ENCODE measurements around the gene SPIRE2.
A peak's percentile ranks its signal among the peaks of the same experiment; 100 is the strongest.

SPIRE2 gene

DNA sequence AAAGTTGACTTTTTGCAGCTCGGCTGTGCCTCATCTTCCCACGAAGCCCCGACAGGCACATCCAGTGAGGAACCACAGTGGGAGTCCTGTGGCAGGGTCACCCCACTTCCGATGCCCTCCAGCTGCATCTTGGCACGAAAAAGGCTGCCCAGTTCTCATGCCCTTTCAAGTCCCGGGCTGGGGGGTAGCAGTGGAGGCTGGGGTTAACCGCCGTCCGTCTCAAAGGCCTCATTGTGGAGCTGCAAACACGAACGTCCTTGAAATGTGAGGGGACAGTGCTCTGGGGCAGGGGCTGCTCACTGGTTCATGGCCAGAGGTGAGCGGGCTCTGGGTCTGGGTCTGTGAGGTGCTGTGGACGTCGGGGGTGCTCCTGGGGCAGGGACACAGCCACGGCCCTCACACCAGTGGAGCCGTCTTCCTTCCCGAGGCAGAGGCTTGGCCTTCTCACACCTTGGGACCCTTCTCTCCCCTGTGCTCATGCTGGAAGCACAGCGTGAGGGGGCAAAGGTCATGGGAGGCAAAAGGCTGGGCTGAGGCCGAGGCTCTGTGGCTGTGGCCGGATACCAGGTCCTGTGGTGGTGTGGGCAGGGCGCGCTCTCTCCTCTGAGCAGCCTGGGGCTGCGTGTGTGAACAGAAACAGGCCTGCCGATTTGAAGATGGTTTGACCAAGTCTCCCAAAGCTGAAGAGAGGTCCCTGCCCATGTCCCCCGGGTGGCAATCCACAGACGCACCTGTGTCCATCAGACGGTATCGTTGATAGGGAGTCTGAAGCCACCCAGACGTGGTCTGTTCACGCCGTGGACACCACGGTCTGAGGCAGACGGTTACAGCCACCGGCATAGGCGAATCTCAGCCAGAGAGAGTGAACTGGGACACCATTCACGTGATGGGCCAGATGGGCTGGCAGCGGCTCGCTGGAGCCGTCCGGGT lies 87.3 kb downstream of the SPIRE2 start:
- no peak for DNase-seq

DNA sequence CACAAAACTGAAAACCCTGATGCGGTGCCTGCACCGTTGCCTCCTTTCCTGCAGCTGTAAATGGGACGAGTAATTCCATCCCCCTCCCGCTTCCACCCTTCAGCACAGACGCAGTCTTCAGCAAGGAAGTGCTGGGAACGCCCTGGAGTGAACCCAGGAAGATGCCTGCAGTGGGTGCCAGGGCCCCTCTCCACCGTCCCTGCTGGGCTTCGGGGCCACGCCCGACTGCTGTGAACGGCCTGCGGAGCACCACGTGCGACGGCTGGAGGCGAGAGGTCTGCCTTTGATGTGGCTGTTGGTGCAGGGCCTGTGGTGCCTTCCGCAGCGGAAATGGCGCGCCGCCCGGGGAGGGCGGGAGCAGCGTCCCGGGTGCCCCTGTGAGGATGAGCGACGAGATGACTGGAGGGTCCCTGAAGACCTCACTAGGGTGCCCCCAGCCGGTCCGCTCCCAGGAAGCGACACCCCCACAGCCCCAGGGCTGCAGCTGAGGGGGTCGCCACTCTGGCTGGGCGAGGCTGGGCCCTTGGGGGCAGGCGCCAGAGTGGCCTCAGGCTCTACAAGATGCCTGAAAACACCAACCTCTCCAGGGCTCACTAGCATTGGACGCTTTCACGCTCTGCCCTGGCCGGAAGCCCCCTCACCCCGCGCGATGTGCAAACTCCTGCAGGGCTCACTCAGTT lies 89.6 kb downstream of the SPIRE2 start:
- peak; percentile 90 for DNase-seq

DNA sequence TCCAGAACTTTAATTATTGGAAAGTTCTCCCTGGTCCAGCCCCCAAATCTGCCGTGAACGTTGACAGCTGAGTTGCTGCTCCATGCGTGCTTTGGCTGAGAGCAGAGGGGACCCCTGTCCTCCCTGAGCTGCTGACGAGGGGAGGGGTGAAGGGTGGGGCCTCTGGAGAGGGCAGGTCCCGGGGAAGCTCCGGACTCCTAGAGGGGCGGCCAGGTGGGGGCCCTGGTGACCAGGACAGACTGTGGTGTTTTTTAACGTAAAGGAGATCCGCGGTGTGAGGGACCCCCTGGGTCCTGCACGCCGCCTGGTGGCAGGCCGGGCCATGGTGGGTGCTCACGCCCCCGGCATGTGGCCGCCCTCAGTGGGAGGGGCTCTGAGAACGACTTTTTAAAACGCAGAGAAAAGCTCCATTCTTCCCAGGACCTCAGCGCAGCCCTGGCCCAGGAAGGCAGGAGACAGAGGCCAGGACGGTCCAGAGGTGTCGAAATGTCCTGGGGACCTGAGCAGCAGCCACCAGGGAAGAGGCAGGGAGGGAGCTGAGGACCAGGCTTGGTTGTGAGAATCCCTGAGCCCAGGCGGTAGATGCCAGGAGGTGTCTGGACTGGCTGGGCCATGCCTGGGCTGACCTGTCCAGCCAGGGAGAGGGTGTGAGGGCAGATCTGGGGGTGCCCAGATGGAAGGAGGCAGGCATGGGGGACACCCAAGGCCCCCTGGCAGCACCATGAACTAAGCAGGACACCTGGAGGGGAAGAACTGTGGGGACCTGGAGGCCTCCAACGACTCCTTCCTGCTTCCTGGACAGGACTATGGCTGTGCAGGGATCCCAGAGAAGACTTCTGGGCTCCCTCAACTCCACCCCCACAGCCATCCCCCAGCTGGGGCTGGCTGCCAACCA lies 90.4 kb downstream of the SPIRE2 start, which contains the start of gene MC1R:
Gene MC1R, plus strand, starts transcription at position 410 of the 895 bp plus-strand sequence. Its CDS starts 397 bp downstream, at position 807.
- no peak for DNase-seq

DNA sequence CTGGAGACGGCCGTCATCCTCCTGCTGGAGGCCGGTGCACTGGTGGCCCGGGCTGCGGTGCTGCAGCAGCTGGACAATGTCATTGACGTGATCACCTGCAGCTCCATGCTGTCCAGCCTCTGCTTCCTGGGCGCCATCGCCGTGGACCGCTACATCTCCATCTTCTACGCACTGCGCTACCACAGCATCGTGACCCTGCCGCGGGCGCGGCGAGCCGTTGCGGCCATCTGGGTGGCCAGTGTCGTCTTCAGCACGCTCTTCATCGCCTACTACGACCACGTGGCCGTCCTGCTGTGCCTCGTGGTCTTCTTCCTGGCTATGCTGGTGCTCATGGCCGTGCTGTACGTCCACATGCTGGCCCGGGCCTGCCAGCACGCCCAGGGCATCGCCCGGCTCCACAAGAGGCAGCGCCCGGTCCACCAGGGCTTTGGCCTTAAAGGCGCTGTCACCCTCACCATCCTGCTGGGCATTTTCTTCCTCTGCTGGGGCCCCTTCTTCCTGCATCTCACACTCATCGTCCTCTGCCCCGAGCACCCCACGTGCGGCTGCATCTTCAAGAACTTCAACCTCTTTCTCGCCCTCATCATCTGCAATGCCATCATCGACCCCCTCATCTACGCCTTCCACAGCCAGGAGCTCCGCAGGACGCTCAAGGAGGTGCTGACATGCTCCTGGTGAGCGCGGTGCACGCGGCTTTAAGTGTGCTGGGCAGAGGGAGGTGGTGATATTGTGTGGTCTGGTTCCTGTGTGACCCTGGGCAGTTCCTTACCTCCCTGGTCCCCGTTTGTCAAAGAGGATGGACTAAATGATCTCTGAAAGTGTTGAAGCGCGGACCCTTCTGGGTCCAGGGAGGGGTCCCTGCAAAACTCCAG lies 91.5 kb downstream of the SPIRE2 start:
- no peak for DNase-seq

DNA sequence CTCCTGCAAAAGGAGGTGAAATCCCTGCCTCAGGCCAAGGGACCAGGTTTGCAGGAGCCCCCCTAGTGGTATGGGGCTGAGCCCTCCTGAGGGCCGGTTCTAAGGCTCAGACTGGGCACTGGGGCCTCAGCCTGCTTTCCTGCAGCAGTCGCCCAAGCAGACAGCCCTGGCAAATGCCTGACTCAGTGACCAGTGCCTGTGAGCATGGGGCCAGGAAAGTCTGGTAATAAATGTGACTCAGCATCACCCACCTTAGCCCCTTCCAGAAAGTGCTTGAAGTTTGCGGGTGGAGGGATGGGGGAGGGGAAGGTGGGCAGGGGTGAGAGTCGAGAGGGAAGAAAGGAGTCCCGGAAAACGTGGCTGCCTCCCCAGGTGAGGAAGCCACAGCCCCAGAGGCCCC lies 92.4 kb downstream of the SPIRE2 start:
- no peak for DNase-seq

All from RPMI8226 (cell line).